HCT116 (cell line): ENCODE measurements around the gene LIMS2.

Source experiments
- ATF3 ChIP-seq: IDR thresholded peaks from 2 replicates; pipeline ENCODE4 v1.6.1; 2012
- CTCF ChIP-seq, 3 experiments: fragments of 200-600 bp in 1 of 3; sonication (generic) in 1 of 3; IDR thresholded peaks in 2 of 3; conservative IDR thresholded peaks in 1 of 3; 2 replicates each; pipeline ENCODE4 v1.5.1; 2012 to 2017; ENCODE audit warnings: low read depth in 2 of 3, low read length in 2 of 3, antibody characterized with exemption in 1 of 3, borderline replicate concordance in 1 of 3, control low read depth in 1 of 3, mild to moderate bottlenecking in 1 of 3, mixed read lengths in 1 of 3, mixed run types in 1 of 3, moderate library complexity in 1 of 3; ENCODE audit not compliant: insufficient read depth in 1 of 3
- EZH2 ChIP-seq: fragments of 200-600 bp; sonication (generic); IDR thresholded peaks from 2 replicates; pipeline ENCODE4 v1.6.1; 2017; ENCODE audit warnings: antibody characterized with exemption, mixed run types
- EZH2phosphoT487 ChIP-seq: fragments of 200-600 bp; IDR thresholded peaks from 2 replicates; pipeline ENCODE4 v1.6.1; 2018; ENCODE audit warnings: antibody characterized with exemption, borderline replicate concordance
- JUND ChIP-seq: IDR thresholded peaks from 2 replicates; pipeline ENCODE4 v1.6.1; 2012
- MAX ChIP-seq: IDR thresholded peaks from 2 replicates; pipeline ENCODE4 v1.6.1; 2012
- POLR2A ChIP-seq: IDR thresholded peaks from 2 replicates; pipeline ENCODE4 v1.7.0; 2011; ENCODE audit warnings: borderline replicate concordance; ENCODE audit not compliant: insufficient read depth, insufficient read length; ENCODE audit errors: extremely low read depth
- POLR2AphosphoS5 ChIP-seq: IDR thresholded peaks from 2 replicates; pipeline ENCODE4 v1.6.1; 2011; ENCODE audit warnings: mild to moderate bottlenecking, low read depth, low read length, moderate library complexity
- RAD21 ChIP-seq: IDR thresholded peaks from 2 replicates; pipeline ENCODE4 v1.6.1; 2012; ENCODE audit warnings: low read depth, mild to moderate bottlenecking
- REST ChIP-seq: IDR thresholded peaks from 2 replicates; pipeline ENCODE4 v1.6.1; 2012; ENCODE audit warnings: low read depth
- SIN3A ChIP-seq: IDR thresholded peaks from 2 replicates; pipeline ENCODE4 v1.6.1; 2012; ENCODE audit warnings: low read depth
- SRF ChIP-seq: IDR thresholded peaks from 2 replicates; pipeline ENCODE4 v1.6.1; 2012; ENCODE audit warnings: low read depth
- YY1 ChIP-seq: IDR thresholded peaks from 2 replicates; pipeline ENCODE4 v1.6.1; 2011; ENCODE audit warnings: low read length, low read depth, moderate library complexity, mild to moderate bottlenecking; ENCODE audit not compliant: insufficient replicate concordance; ENCODE audit errors: extremely low read depth

GRCh38 chr2:127665267-127665893 is 9.9 kb downstream of the LIMS2 start:
- TF ChIP-seq CTCF (IDR thresholded peaks at IDR 0.05 in 2 of 3, conservative IDR thresholded peaks at IDR 0.05 in 1 of 3; ENCODE audit: borderline replicate concordance in 1 of 3, insufficient read depth in 1 of 3, low read depth in 2 of 3, low read length in 2 of 3) (no peak), RAD21 (no peak), EZH2 (no peak), MAX (no peak), POLR2A (no peak), EZH2phosphoT487 (no peak), REST (no peak), SIN3A (no peak), POLR2AphosphoS5 (no peak), SRF (no peak), ATF3 (no peak), YY1 (no peak), JUND (no peak)
